HG03025 (cell line): ENCODE results near the gene MFRP.

Experiments
- ATAC-seq: cut with Tn5 transposase; IDR thresholded peaks from one replicate; pipeline ENCODE4 v1.9.1; 2021; ENCODE audit warnings: mild to moderate bottlenecking, moderate library complexity; ENCODE audit not compliant: unreplicated experiment, low FRiP score

Gene MFRP

DNA sequence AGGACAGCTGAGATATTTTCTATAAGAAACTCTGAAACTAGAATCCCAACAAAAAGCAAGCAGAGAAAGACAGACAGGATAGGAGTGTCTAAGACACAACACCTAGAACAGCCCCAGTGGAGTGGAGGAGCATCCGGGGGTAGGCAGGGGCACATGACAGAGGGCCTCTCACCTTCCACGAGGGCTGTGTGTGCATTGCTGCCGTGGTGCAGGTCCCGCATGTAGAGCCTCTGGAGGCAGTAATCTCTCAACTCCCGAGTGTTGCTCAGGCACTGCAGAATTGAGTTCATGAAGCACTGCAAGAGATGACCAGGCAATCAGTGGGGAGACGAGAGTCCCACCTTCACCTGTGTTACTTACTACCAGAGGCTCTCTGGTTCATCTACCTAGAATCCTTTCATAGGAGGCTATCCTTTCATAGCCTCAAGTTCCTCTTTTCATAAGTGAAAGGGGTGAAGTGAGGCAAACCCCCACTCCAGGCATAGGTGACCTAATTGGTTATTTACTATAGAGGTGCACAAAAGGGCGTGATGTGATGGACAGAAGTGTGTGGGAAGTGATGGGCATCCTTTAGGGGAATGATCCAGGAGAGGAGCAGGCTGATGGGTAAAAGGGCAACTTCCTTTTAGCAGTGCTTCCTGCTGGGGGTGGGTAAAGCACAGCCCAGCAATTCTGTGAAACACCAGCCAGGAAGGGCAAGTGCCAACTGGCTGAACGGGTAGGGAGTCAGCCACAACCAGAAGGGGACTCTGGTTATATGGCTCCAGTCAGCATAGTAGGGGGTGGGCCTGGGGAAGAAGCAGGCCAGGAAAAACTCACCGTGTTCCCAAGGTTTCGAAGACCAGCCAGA lies 13.1 kb upstream of the MFRP start:
- no peak for ATAC-seq

DNA sequence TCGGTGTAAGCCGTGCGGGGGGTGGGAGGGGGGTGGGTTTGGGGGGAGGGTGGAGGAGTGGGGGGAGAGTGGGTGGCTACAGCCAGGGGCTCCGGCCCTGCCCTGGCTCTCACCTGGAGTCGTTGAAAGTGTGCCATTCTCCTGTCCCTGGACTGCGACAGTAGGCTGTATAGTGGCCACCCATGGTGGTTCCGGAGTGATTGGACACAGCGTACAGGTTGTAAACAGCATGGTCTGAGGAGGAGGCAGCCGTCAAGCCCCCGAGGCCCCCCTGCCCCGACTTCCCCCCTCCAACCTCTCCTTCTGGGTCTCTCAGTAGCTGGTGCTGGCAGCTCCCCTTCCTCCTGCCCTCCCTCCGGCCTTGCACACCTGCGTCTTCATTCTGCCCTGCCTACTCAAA lies 10.6 kb upstream of the MFRP start:
- ATAC-seq = no peak

DNA sequence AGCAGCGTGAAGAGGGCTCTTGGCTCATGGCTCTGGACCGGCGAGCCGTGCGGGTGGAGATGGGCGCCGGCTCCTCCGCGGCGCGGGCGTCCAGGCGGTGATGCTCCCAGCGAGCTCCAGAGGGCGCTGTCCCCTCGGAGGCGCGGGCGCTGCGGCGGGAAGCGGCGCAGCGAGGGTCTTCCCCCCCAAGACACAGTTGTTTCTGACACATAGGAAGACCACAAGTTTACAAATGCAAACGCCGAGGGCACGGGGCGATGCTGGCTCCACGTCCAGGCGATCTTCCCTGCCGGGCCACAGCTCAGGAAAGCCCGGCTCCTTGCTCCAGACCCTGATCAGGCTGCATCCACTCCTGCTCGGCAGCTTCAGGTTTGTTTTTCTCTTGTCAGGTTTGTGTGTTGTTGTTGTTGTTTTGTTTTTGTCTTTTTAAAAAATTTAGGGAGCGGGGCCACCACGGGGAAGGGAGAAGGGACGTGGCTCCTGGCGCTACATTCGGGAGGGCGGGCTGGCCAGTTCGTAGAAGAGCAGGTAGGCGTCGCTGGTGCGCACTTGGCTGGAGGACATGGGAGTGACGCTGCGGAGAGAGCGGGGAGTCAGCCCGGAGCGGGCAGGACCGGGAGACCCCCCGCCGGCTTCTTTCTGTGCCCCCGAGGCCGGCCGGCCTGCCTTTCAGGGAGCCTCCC lies 10.0 kb upstream of the MFRP start:
- no peak for ATAC-seq

DNA sequence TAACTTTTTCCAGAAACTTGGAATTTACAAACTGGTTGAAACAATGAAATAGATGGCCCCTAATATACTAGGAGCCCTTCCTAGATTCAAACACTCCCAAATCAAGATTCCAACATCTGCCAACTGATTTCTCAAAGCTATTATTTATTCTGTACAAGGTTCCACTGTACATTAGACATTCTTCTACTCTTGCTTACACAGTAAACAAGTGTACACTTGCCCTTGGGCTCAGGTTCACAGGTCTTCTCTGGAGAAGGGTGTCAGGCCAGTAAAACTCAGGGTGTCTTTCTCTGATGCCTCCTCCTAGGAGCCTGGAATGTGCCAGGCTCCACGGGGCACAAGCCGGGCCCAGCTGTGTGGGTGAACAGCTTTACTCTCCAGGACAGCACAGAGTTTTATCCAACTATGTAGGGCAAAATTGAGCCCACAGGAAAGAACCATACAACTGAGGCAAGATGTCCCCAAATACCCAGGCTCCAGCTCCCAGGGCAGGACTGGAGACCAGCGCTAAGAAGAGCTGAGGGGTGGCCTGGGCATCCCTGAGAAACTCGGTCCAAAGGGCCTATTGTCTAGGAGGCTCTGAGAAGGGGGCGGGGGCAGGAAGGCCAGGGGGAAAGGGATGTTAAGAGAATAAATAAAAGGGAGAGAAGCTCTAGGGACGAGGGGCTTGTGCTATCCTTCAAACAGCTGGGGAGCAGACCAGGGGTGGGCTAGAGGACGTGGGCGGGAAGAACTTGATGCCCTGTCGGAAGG lies 8.8 kb upstream of the MFRP start:
- no peak for ATAC-seq

DNA sequence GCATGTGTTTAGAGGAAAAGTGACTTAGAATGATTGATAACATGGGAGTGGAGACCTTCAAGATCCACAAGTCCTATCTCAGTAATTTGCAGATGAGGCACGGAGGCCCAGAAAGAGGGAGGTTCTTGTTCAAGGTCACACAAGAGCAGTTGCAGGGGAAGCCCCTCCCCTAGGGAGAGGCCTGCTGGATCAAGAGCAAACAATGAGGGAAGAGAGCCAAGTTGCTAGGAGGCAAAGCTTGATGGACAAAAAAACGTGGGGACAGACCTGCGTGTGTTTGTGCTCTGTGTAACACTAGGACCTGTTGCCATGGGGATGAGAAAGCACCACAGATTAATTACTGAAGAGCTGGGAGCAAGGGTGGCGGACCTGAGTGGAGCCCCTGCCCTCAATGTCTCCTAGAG lies 6.4 kb upstream of the MFRP start:
- no peak for ATAC-seq

DNA sequence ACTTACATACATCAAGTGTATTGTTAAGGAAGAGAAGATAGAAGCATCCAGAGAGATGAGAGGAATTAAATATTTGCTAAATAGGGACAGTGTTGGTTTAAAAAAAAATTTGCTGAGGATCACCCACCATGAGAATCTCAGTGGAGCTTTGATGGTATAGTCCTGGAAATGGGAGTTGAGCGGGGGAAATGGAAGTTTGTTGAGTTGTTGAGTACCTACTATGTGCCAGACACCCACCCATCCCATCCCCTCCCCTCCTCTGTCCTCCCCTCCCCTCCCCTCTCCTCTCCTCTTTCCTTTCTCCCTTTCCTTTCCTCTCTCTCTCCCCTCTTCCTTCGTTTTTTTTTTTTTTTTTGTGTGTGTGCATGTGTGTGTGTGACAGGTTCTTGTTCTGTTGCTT lies 4.7 kb upstream of the MFRP start:
- ATAC-seq = no peak

DNA sequence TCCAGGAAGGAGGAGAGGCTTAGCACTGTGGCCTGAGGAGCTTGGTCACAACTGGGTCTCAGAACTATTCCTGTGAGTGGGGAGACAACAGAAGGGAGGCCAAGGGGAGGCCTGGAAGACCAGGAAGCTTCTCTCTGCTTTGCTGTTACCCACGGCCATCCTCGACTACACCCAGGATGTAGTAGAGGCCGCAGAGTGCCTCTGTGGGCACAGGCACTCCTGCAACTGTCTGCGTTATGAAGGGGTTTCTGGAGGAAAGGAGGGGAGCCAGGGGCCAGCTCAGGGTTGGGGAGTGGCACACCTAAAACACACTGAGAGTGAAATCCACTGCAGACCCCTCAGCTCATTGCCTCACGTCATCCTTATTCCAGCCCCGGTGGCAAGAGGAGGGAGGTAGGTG lies 3.8 kb upstream of the MFRP start:
- no peak for ATAC-seq

DNA sequence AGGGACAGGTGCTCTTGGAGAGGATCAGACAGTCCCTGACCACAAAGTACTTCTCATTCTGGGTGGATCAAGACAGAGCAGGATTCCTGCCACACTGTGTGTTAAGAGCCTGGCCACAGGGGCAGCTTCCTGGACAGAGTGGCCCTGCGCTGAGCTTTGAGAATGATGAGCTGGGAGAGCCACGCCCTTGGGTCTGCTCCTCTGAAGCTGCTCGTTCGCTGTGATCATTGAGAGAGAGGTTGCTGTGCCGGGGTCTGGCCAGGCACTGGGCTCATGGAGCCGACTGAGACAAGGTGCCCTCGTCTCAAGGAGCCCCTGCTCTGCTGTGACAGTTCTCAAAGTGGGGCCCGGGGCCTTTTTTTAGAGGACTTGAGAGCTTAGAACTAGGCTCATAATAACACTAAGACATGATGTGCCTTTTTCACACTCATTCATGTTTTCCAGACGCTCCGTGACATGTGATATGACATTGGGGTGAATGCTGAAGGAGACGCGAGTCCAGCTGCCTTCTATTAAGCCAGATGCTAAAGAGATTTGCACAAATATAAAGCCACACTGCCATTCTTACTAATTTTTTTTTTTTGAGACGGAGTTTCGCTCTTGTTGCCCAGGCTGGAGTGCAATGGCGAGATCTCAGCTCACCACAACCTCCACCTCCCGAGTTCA lies 1.6 kb upstream of the MFRP start:
- ATAC-seq = no peak

DNA sequence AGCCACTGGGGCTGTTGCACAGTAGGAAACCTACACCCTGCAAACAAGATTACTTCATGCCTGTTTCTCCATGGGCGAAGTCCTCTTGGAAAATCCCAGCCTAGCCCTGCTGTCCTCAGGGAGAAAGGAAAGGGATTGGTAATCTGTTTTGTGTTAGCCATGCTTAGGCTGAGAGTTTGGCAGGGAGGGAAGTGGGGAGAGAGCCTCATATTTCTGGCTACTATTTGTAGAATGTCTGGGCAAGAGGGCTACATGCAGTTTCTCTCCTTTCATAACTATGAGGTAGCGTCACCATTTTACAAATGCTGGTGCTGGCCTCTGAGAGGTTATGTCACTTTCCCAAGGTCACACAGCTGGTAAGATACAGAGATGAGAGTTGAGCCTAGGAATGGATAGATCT lies 737 bp upstream of the MFRP start:
- ATAC-seq = no peak

DNA sequence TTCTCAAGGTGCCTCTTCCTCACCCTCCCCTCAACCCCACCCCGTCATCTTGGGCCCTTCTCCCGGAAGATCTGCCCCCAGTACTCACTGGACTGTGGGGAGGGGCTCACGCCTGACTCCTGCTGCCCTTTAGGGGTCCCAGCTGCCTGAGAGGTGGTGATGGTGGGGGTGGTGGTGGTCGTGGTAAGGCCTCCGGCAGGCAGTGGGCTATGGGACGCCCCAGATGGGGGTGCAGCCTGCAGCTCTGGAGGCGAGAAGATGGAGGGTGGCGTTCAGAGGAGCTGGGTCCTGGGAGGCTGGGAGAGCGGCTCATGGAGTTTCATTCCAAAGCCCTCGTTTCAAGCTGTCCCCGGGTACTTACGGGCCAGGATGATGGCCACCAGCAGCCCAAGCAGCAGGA lies 820 bp downstream of the MFRP start:
- ATAC-seq = no peak

DNA sequence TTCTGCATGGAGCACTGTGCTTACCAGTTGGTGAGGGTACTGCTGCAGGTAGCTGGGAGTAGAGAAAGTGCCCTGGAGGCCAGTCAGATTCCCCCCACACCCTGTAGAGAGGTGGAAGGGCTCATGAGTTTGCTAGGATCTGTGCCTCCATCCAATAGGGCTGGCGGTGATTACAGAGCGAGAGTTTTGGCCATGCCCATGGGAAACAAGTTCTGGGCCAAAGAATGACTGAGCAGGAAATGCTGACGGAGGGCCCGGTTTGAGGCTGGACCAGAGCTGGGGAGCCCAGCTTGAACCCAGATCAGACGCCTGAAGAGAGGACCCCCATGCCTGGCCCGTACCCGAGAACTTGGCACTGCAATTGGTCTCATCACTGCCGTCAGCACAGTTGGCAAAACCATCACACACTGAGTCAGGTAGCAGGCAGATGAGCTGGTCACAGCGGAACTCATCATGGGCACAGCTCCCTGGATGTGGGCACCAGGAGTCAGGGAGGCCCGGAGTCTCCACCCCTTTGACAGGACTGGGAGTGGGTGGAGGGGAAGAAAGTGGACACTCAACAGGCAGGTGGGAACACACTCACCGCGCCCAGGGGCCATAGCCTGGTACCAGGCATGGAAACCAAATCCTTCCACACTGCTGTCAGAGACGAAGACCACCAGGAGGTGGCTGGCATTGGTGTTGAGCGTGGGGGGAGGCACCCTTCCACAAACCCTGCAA lies 2.1 kb downstream of the MFRP start:
- ATAC-seq = no peak

DNA sequence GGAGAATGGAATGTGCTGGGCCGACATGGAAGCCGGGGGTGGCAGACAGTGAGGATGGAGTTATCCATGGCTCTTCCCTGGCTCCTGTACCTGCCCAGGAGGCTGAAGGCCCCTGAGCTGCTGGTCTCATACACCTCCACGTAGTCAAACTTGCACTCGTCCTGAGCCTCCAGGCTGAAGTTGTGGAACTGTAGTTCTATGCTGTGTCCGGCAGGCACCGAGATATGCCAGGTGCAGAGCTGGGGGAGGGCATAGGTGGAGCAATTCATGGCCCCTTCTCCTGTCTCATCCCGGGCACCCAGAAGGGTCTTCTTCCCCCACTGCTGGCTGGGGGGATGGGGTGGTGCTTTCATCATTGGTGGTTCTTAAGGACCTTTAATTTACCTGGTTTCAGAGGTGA lies 2.8 kb downstream of the MFRP start:
- no peak for ATAC-seq

DNA sequence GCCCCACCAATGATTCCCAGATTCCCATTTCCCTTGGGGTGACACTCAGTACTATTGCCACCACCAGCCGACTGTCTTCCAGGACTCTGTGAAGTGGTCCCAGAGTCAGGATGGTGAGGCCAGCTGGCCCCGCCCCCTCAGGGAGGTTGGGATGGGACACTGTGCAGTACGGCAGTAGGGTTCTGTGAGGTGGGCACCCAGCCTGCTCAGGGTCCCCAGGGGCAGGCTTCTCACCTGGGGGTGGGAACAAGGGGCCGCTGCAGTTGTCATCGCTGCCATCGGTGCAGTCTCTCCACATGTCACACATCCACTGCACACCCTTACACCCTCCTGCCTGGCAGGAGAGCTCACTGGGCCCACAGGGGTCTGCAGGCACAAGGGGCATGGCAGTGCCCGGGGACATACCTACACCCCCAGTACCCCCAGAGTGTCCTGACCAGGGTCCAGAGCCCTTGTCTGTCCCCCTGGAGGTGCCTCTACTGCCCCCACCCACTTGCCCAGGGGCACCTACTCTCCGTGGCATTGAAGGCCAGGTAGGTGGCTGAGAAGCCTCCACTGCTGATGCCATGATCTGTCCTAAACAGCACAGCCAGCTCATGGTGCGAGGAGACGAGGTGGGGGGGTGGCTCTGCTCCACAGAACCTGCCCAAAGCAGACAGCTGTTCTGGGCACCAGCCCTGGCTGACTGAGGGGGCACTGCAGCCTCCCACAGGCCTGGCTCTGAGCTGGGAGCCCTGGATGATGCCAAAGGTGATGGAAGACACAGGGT lies 4.0 kb downstream of the MFRP start:
- no peak for ATAC-seq

DNA sequence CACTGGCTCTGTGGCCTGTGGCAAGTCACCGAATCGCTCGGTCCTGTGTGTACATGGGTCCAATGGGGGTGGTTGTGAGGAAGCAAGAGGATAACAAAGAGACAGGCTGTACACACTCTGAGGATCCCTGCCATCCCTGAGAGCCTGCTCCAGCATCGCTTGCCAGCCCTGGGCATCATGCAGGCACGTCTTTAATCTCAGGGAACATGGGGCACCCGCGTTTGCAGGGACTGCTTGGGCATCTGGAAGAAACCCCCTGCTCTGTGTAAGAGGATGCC lies 4.5 kb downstream of the MFRP start:
- no peak for ATAC-seq

DNA sequence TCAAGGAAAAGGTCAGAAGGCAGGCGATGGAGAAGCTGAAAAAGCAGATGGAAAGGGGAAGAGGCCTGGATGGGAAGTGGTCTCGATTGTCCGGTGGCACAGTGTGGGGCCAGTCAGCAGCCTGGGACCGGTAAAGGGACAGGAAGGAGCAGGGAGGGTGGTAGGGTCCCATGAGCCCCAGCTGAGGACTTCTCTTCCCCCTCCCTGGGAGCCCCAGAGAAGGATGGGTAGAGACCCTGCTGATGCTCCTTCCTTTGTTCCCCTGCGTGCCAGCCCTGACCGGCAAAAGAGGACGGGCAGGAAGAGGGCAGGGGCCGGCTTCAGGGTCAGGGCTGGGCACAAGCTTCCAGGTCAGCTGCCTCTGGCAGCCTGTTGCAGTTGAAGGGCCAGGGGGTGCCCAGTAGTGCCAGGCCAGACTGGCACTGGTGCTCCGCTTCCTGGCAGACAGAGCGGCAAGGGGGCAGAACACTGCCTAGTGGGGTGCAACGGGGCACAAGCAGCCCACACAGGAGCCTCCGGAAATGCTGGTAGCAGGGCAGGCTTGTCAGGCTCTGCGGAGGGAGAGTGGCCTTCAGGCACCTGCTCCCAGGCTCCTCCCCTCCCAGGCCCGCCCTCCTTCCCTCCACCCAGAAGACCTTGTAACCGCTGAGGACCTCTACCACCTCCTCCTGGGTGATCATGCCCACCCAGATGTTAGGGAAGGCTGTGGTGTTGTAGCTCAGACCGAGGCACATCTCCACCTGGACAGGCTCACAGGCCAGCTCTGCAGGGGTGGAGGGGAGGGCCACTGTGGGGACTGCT lies 5.1 kb downstream of the MFRP start:
- ATAC-seq = no peak

DNA sequence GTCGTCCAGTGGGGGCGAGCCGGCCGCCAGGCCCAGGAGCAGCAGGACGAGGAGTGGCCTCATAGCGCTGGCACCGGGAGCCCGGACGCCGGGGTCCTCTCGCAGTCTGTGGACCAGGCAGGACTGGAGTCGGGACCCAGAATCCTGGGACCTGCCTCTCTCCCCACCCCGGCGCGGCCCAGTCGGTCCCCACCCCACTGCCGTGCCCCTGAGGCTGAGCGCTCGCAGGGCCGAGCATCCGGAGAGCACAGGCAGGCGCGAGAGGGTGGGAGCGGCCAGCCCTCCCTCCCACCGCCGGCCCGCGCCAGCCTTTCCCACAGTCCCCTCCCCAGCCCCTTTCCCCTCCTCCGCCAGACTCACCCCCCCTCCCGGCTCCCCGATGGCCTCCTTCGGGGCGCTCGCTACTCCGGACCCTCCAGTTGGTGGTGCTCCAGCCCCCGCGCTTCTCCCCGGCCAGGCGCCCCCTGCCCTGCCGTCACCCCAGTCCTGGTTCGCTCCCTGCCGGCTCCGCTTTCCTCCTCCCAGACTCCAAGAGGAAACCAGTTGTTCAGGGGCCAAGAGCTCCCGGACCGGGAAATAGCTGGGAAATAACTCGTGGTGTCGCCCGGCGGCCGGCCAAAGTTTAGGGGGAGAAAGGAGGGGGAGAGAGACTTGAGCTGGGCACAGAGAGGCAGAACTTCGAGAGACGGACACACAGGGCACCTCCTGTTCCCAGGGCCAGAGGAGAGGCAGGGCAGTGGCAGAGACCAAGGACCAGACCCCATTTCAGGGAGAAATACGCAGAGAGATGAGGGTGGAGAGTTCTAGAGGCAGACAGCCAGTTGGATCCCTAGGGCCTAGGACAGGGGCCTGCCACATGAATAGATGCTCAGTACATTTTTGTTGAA lies 5.9 kb downstream of the MFRP start, which contains the start of gene C1QTNF5:
TSS of gene C1QTNF5 (minus strand) at position 549 of the 887 bp plus-strand sequence. CDS start at position 63, 486 bp downstream.
- ATAC-seq = no peak

DNA sequence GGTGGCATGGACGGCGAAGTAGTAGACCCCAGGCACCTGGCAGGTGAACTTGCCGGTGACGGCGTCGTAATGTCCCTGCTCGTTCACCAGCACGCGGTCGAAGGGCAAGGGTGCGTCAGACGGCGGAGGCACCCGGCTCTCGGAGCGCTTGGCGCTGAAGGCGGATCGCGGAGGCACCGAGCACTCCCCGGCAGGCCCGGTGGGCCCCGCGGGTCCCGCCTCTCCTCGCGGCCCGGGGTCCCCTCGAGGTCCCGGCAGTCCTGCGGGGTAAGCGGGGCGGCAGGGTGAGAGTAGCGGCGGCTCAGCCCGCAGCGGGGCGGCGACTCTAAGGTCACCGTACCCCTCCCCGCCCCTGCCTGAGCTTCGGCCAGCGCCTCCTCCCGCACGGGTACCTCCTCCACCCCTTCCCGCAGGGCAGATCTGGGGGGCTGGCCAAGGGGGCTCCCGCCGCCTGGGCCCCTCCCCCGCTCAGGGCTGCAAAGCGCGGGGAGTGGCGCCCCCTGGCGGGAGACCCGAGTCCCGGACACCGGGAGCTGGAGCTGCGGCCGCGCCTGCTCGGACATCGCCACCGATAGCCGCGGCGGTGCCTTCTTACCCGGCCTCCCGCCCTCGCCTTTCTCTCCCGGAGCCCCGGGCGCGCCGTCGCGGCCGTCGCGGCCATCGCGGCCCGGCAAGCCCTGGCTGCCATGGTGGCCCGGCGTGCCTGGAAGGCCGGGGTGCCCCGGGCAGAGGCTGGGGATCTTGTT lies 6.7 kb downstream of the MFRP start:
- no peak for ATAC-seq
